HG02852 (cell line): ENCODE measurements around the gene PROX2.

ENCODE experiments used
- ATAC-seq: cut with Tn5 transposase; IDR thresholded peaks from one replicate; pipeline ENCODE4 v1.9.1; 2021; ENCODE audit warnings: mild to moderate bottlenecking, moderate library complexity; ENCODE audit not compliant: unreplicated experiment

The PROX2 gene

GRCh38 chr14:74909911-74910310 lies 34.0 kb upstream of the PROX2 start:
- ATAC-seq = no peak

GRCh38 chr14:74909501-74909900 lies 33.6 kb upstream of the PROX2 start:
- ATAC-seq = no peak

GRCh38 chr14:74908861-74909341 lies 33.0 kb upstream of the PROX2 start:
- ATAC-seq = no peak

GRCh38 chr14:74907744-74908143 lies 31.8 kb upstream of the PROX2 start:
- ATAC-seq = no peak

- ATAC-seq = no peak
Observed at GRCh38 chr14:74906925-74907521, 31.1 kb upstream of the PROX2 start.

- no peak for ATAC-seq
Observed at GRCh38 chr14:74905595-74906142, 29.7 kb upstream of the PROX2 start.

GRCh38 chr14:74904635-74905503 lies 28.9 kb upstream of the PROX2 start:
- no peak for ATAC-seq

- ATAC-seq = no peak
Observed at GRCh38 chr14:74902941-74903705, 27.2 kb upstream of the PROX2 start.

- no peak for ATAC-seq
Observed at GRCh38 chr14:74898694-74899093, 22.7 kb upstream of the PROX2 start.

- ATAC-seq = no peak
Observed at GRCh38 chr14:74898083-74898482, 22.1 kb upstream of the PROX2 start.

GRCh38 chr14:74897642-74898041 lies 21.7 kb upstream of the PROX2 start:
- ATAC-seq = no peak

- no peak for ATAC-seq
Observed at GRCh38 chr14:74896400-74896799, 20.5 kb upstream of the PROX2 start.

GRCh38 chr14:74893614-74894091 lies 17.7 kb upstream of the PROX2 start:
- ATAC-seq = peak; percentile 62

- ATAC-seq = no peak
Observed at GRCh38 chr14:74892745-74893144, 16.8 kb upstream of the PROX2 start.

GRCh38 chr14:74891870-74892269 lies 15.9 kb upstream of the PROX2 start:
- ATAC-seq = no peak

GRCh38 chr14:74890262-74890661 lies 14.3 kb upstream of the PROX2 start:
- no peak for ATAC-seq

GRCh38 chr14:74888164-74889158 lies 12.5 kb upstream of the PROX2 start:
- ATAC-seq = no peak

GRCh38 chr14:74886001-74886400 lies 10.1 kb upstream of the PROX2 start:
- no peak for ATAC-seq

- ATAC-seq = peak; percentile 46
Observed at GRCh38 chr14:74882103-74882920, 6.4 kb upstream of the PROX2 start.
